ENCODE results near the gene TMEM184C.
A peak's percentile ranks its signal among the peaks of the same experiment; 100 is the strongest.

Gene TMEM184C

GRCh38 chr4:147707892-147708672 lies 90.9 kb downstream of the TMEM184C start:
- Histone ChIP-seq H3K27ac (ENCODE audit: low read length) (no peak overlapping the region), H3F3A (ENCODE audit: insufficient read depth, low read length) (no peaks in the 10 kb centered on the region), H3K9me3 (replicated peaks; ENCODE audit: insufficient read depth, low read length) (no peaks in the 10 kb centered on the region), H3K4me3 (ENCODE audit: low read length) (no peak overlapping the region), H3K9ac (ENCODE audit: low read length) (no peak overlapping the region), H3K4me2 (ENCODE audit: low read depth, low read length) (no peak overlapping the region), H3K4me1 (ENCODE audit: low read length) (no peaks in the 10 kb centered on the region), H2AFZ (ENCODE audit: low read length) (no peak overlapping the region), H3K36me3 (replicated peaks; ENCODE audit: insufficient read depth, low read length) (no peaks in the 10 kb centered on the region), H3K9me2 (replicated peaks; ENCODE audit: insufficient read depth, low read length) (no peaks in the 10 kb centered on the region), H4K20me1 (ENCODE audit: insufficient read depth, low read length) (no peaks in the 10 kb centered on the region), H3K79me2 (ENCODE audit: low read length) (no peaks in the 10 kb centered on the region), H3K27me3 (replicated peaks; ENCODE audit: insufficient read depth, low read length) (no peaks in the 10 kb centered on the region)
- peak; percentile 54 for DNase-seq
- peak; percentile 91 for TF ChIP-seq CTCF (IDR thresholded peaks at IDR 0.05; ENCODE audit: low read length)
- TF ChIP-seq EZH2 (optimal IDR thresholded peaks at IDR 0.05; ENCODE audit: low read depth, low read length), result no peak

- Histone ChIP-seq H3K9ac (ENCODE audit: low read length) (no peak overlapping the region), H2AFZ (ENCODE audit: low read length) (no peak overlapping the region), H3K79me2 (ENCODE audit: low read length) (no peaks in the 10 kb centered on the region), H3K4me2 (ENCODE audit: low read depth, low read length) (no peak overlapping the region), H3K9me2 (replicated peaks; ENCODE audit: insufficient read depth, low read length) (no peaks in the 10 kb centered on the region), H3K27ac (ENCODE audit: low read length) (no peak overlapping the region), H3K27me3 (replicated peaks; ENCODE audit: insufficient read depth, low read length) (no peaks in the 10 kb centered on the region), H3F3A (ENCODE audit: insufficient read depth, low read length) (no peaks in the 10 kb centered on the region), H3K4me1 (ENCODE audit: low read length) (no peaks in the 10 kb centered on the region), H3K4me3 (ENCODE audit: low read length) (no peak overlapping the region), H4K20me1 (ENCODE audit: insufficient read depth, low read length) (no peaks in the 10 kb centered on the region), H3K9me3 (replicated peaks; ENCODE audit: insufficient read depth, low read length) (no peaks in the 10 kb centered on the region), H3K36me3 (replicated peaks; ENCODE audit: insufficient read depth, low read length) (no peaks in the 10 kb centered on the region)
- no peak for DNase-seq
- TF ChIP-seq CTCF (IDR thresholded peaks at IDR 0.05; ENCODE audit: low read length) (no peak), EZH2phosphoT487 (IDR thresholded peaks at IDR 0.05; ENCODE audit: low read length) (no peak), EZH2 (optimal IDR thresholded peaks at IDR 0.05; ENCODE audit: low read depth, low read length) (no peak)
These were observed 92.8 kb downstream of the TMEM184C start for GRCh38 chr4:147709999-147710398.

- H3K27me3 ChIP-seq (replicated peaks; ENCODE audit: insufficient read depth, low read length), result no peaks in the 10 kb centered on the region
- H2AFZ ChIP-seq (ENCODE audit: low read length), result no peak overlapping the region
- no peaks in the 10 kb centered on the region for H3K9me2 ChIP-seq (replicated peaks; ENCODE audit: insufficient read depth, low read length)
- no peaks in the 10 kb centered on the region for H3K36me3 ChIP-seq (replicated peaks; ENCODE audit: insufficient read depth, low read length)
- no peak for TF ChIP-seq EZH2 (optimal IDR thresholded peaks at IDR 0.05; ENCODE audit: low read depth, low read length)
- TF ChIP-seq CTCF (IDR thresholded peaks at IDR 0.05; ENCODE audit: low read length), result no peak
- TF ChIP-seq EZH2phosphoT487 (IDR thresholded peaks at IDR 0.05; ENCODE audit: low read length), result no peak
- H4K20me1 ChIP-seq (ENCODE audit: insufficient read depth, low read length), result no peaks in the 10 kb centered on the region
- H3K4me3 ChIP-seq (ENCODE audit: low read length), result no peak overlapping the region
- H3K9me3 ChIP-seq (replicated peaks; ENCODE audit: insufficient read depth, low read length), result no peaks in the 10 kb centered on the region
- no peaks in the 10 kb centered on the region for H3K79me2 ChIP-seq (ENCODE audit: low read length)
- no peak overlapping the region for H3K9ac ChIP-seq (ENCODE audit: low read length)
- H3K4me1 ChIP-seq (ENCODE audit: low read length), result 0 out of 2 replicates have a peak, but pooled peaks cover 8% of the 10 kb centered on the region
- H3K4me2 ChIP-seq (ENCODE audit: low read depth, low read length), result no peak overlapping the region
- H3F3A ChIP-seq (ENCODE audit: insufficient read depth, low read length), result no peaks in the 10 kb centered on the region
- no peak for DNase-seq
- no peak overlapping the region for H3K27ac ChIP-seq (ENCODE audit: low read length)
These were observed 97.6 kb downstream of the TMEM184C start for GRCh38 chr4:147714575-147715401.
